Ishikawa (cell line): ENCODE results near the gene ZNF268.

Source experiments
- CEBPB ChIP-seq: IDR thresholded peaks from 2 replicates; pipeline ENCODE4 v1.6.1; 2012
- CREB1 ChIP-seq: IDR thresholded peaks from 2 replicates; pipeline ENCODE4 v1.6.1; 2012; ENCODE audit warnings: low read depth
- EP300 ChIP-seq: IDR thresholded peaks from 2 replicates; pipeline ENCODE4 v1.6.1; 2012; ENCODE audit warnings: borderline replicate concordance
- FOXM1 ChIP-seq: IDR thresholded peaks from 2 replicates; pipeline ENCODE4 v1.6.1; 2012; ENCODE audit warnings: low read depth, borderline replicate concordance
- NFIC ChIP-seq: IDR thresholded peaks from 2 replicates; pipeline ENCODE4 v1.6.1; 2012
- RAD21 ChIP-seq: IDR thresholded peaks from 2 replicates; pipeline ENCODE4 v1.6.1; 2012; ENCODE audit warnings: low read depth
- TAF1 ChIP-seq: IDR thresholded peaks from 2 replicates; pipeline ENCODE4 v1.6.1; 2012; ENCODE audit warnings: low read depth, mild to moderate bottlenecking
- TEAD4 ChIP-seq: IDR thresholded peaks from 2 replicates; pipeline ENCODE4 v1.6.1; 2012
- TF ChIP-seq, protein P1 (sequence below): IDR thresholded peaks from 2 replicates; pipeline ENCODE4 v1.6.1; 2012
- TF ChIP-seq, protein P2 (sequence below): IDR thresholded peaks from 2 replicates; pipeline ENCODE4 v1.6.1; 2012; ENCODE audit warnings: low read depth, mild to moderate bottlenecking

DNA sequence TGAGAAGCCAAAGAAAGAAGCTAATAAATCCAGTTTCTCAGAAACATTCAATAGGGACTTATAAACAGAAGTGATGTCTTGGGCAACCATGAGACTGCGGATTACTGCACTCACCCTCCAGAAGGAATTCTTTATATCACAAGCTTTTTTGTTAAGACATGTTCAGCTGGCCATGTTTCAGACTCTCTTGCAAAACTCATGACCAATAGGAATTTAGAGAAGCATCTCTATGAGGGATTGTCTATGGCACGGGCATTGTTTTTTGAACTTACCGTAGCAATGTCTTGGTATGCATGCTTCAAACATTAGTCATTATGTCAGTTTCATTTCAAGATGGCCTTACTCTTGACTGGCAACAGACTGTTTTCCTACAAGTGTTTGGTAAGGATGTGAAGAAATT lies 15.5 kb upstream of the ZNF268 start:
- no peak for TF ChIP-seq CEBPB
- no peak for TF ChIP-seq CREB1
- no peak for TF ChIP-seq EP300
- TF ChIP-seq, protein P1, sequence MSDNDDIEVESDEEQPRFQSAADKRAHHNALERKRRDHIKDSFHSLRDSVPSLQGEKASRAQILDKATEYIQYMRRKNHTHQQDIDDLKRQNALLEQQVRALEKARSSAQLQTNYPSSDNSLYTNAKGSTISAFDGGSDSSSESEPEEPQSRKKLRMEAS: no peak
- no peak for TF ChIP-seq FOXM1
- TF ChIP-seq RAD21: no peak
- TF ChIP-seq TEAD4: no peak
- TF ChIP-seq, protein P2, sequence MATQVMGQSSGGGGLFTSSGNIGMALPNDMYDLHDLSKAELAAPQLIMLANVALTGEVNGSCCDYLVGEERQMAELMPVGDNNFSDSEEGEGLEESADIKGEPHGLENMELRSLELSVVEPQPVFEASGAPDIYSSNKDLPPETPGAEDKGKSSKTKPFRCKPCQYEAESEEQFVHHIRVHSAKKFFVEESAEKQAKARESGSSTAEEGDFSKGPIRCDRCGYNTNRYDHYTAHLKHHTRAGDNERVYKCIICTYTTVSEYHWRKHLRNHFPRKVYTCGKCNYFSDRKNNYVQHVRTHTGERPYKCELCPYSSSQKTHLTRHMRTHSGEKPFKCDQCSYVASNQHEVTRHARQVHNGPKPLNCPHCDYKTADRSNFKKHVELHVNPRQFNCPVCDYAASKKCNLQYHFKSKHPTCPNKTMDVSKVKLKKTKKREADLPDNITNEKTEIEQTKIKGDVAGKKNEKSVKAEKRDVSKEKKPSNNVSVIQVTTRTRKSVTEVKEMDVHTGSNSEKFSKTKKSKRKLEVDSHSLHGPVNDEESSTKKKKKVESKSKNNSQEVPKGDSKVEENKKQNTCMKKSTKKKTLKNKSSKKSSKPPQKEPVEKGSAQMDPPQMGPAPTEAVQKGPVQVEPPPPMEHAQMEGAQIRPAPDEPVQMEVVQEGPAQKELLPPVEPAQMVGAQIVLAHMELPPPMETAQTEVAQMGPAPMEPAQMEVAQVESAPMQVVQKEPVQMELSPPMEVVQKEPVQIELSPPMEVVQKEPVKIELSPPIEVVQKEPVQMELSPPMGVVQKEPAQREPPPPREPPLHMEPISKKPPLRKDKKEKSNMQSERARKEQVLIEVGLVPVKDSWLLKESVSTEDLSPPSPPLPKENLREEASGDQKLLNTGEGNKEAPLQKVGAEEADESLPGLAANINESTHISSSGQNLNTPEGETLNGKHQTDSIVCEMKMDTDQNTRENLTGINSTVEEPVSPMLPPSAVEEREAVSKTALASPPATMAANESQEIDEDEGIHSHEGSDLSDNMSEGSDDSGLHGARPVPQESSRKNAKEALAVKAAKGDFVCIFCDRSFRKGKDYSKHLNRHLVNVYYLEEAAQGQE: no peak
- TF ChIP-seq NFIC: no peak
- TF ChIP-seq TAF1: no peak
